ENCODE data around the gene CALML6.

DNA sequence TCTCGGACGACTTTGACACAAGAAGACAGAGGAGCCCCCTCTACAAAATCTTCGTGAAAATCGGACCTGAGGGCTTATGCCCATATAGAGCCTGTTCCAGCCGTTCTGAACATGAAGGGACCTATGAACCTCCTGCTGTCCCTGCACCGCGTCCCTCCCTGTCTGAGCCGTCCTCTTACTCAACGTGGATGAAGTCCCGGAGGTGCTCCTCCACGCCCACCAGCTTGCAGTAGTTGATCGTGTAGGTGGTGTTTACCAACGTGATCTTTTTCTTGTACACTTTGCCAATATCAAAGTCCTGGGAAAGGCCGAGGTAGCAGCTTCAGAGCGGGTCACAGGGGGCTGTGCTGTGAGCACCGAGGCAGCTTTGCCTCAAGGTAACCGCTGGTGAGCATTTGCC lies 48.5 kb downstream of the CALML6 start:
- no peak for TF ChIP-seq NR2C2 (CRISPR knock-in tag; IDR thresholded peaks at IDR 0.05)
- TF ChIP-seq, protein P1, sequence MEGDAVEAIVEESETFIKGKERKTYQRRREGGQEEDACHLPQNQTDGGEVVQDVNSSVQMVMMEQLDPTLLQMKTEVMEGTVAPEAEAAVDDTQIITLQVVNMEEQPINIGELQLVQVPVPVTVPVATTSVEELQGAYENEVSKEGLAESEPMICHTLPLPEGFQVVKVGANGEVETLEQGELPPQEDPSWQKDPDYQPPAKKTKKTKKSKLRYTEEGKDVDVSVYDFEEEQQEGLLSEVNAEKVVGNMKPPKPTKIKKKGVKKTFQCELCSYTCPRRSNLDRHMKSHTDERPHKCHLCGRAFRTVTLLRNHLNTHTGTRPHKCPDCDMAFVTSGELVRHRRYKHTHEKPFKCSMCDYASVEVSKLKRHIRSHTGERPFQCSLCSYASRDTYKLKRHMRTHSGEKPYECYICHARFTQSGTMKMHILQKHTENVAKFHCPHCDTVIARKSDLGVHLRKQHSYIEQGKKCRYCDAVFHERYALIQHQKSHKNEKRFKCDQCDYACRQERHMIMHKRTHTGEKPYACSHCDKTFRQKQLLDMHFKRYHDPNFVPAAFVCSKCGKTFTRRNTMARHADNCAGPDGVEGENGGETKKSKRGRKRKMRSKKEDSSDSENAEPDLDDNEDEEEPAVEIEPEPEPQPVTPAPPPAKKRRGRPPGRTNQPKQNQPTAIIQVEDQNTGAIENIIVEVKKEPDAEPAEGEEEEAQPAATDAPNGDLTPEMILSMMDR (IDR thresholded peaks at IDR 0.05), result no peak
- TF ChIP-seq PRRX2 (CRISPR knock-in tag; IDR thresholded peaks at IDR 0.05), result no peak
- no peak for TF ChIP-seq GABPB1 (CRISPR knock-in tag; IDR thresholded peaks at IDR 0.05)
- TF ChIP-seq, protein P2, sequence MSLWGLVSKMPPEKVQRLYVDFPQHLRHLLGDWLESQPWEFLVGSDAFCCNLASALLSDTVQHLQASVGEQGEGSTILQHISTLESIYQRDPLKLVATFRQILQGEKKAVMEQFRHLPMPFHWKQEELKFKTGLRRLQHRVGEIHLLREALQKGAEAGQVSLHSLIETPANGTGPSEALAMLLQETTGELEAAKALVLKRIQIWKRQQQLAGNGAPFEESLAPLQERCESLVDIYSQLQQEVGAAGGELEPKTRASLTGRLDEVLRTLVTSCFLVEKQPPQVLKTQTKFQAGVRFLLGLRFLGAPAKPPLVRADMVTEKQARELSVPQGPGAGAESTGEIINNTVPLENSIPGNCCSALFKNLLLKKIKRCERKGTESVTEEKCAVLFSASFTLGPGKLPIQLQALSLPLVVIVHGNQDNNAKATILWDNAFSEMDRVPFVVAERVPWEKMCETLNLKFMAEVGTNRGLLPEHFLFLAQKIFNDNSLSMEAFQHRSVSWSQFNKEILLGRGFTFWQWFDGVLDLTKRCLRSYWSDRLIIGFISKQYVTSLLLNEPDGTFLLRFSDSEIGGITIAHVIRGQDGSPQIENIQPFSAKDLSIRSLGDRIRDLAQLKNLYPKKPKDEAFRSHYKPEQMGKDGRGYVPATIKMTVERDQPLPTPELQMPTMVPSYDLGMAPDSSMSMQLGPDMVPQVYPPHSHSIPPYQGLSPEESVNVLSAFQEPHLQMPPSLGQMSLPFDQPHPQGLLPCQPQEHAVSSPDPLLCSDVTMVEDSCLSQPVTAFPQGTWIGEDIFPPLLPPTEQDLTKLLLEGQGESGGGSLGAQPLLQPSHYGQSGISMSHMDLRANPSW (CRISPR knock-in tag; conservative IDR thresholded peaks at IDR 0.05; ENCODE audit: low read depth), result no peak
- TF ChIP-seq, protein P3, sequence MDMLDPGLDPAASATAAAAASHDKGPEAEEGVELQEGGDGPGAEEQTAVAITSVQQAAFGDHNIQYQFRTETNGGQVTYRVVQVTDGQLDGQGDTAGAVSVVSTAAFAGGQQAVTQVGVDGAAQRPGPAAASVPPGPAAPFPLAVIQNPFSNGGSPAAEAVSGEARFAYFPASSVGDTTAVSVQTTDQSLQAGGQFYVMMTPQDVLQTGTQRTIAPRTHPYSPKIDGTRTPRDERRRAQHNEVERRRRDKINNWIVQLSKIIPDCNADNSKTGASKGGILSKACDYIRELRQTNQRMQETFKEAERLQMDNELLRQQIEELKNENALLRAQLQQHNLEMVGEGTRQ (CRISPR knock-in tag; IDR thresholded peaks at IDR 0.05), result no peak
